Gastroesophageal sphincter (tissue), 4 donors: ENCODE results near the gene BCR. TPM values are rescaled to one million over a fixed set of nuclear protein-coding genes. Genes with fewer than 3 reads are reported as not detected.

Experiments
- ATAC-seq: fragments of 150-250 bp; one replicate; pipeline ENCODE4 v1.9.1; 2016; ENCODE audit warnings: mild to moderate bottlenecking, moderate library complexity
- H3K27ac ChIP-seq, 4 donors: fragments of 200-600 bp; sonication (generic) in 3 of 4; 1 replicate in 3 of 4; 2 replicates in 1 of 4; pipeline ENCODE4 v1.5.1; 2016 to 2019
- H3K27me3 ChIP-seq: fragments of 200-600 bp; sonication (generic); one replicate; pipeline ENCODE4 v1.5.1; 2019
- H3K36me3 ChIP-seq, 2 donors: fragments of 200-600 bp; sonication (generic); one replicate each; pipeline ENCODE4 v1.5.1; 2019; ENCODE audit warnings: control low read depth in 1 of 2
- H3K4me1 ChIP-seq, 3 donors: fragments of 200-600 bp; sonication (generic); 1 replicate in 2 of 3; 2 replicates in 1 of 3; pipeline ENCODE4 v1.5.1; 2016 to 2019; ENCODE audit warnings: control low read depth in 2 of 3
- H3K4me3 ChIP-seq, 2 donors: fragments of 200-600 bp; sonication (generic); one replicate each; pipeline ENCODE4 v1.5.1; 2019; ENCODE audit warnings: mild to moderate bottlenecking in 1 of 2, moderate library complexity in 1 of 2
- H3K9me3 ChIP-seq, 3 donors: fragments of 200-600 bp; sonication (generic); one replicate each; pipeline ENCODE4 v1.5.1; 2017 to 2019; ENCODE audit warnings: control low read depth in 2 of 3
- CTCF ChIP-seq, 4 experiments: fragments of 200-600 bp in 2 of 4; fragments of 450-650 bp in 2 of 4; sonication (generic) in 1 of 4; IDR thresholded peaks; one replicate each; pipeline ENCODE4 v1.5.1; 2017 to 2019; ENCODE audit warnings: antibody characterized with exemption in 4 of 4, mild to moderate bottlenecking in 2 of 4, moderate library complexity in 2 of 4
- EP300 ChIP-seq: sonication (generic); formaldehyde crosslinking; IDR thresholded peaks from one replicate; pipeline ENCODE4 v1.6.1; 2017; ENCODE audit warnings: antibody characterized with exemption, mild to moderate bottlenecking
- POLR2A ChIP-seq, 2 donors: fragments of 450-650 bp; IDR thresholded peaks; one replicate each; pipeline ENCODE4 v1.6.1; 2017; ENCODE audit warnings: antibody characterized with exemption in 2 of 2, mild to moderate bottlenecking in 2 of 2, moderate library complexity in 1 of 2
- POLR2AphosphoS5 ChIP-seq: sonication (generic); formaldehyde crosslinking; IDR thresholded peaks from one replicate; pipeline ENCODE4 v1.6.1; 2017; ENCODE audit warnings: antibody characterized with exemption
- WGBS, 2 donors: methylation state at CpG; one replicate each; pipeline ENCODE4 v1.1.5; 2018; ENCODE audit warnings: low coverage in 1 of 2; 5-methylcytosine and 5-hydroxymethylcytosine counted together
- total RNA-seq, 4 donors: library from RNA; depleted of rRNA; stranded (reverse); fragments of >200 nt; gene quantifications; one replicate each; pipeline ENCODE4 v1.1.0, GENCODE V29; 2016

Gene BCR
- total RNA-seq, 4 donors from 2014 or later = 39.2 to 81.1 (median 46.2) TPM

- Histone ChIP-seq H3K9me3 (peaks cover 0 to 14% (median 0%) of the 10 kb centered on the region in 3 donors), H3K4me3 (no peak overlapping the region), H3K27ac (no peak overlapping the region), H3K27me3 (no peaks in the 10 kb centered on the region), H3K36me3 (no peaks in the 10 kb centered on the region), H3K4me1 (peaks cover 5 to 73% (median 27%) of the 10 kb centered on the region in 3 donors)
- TF ChIP-seq POLR2A (IDR thresholded peaks at IDR 0.05) (no peak), CTCF (IDR thresholded peaks at IDR 0.05) (no peak), EP300 (no peak), POLR2AphosphoS5 (no peak)
- 98% methylated on average over 8 of the region's 10 CpGs; no CpG with 5 or more reads in 1 of the 2 donors for WGBS, 2 donors
- no peak for ATAC-seq
These were observed 50.2 kb downstream of the BCR start for GRCh38 chr22:23230348-23231068.

- Histone ChIP-seq H3K4me3 (no peak overlapping the region), H3K27me3 (no peaks in the 10 kb centered on the region), H3K4me1 (peaks cover 0 to 73% (median 18%) of the 10 kb centered on the region in 3 donors), H3K27ac (no peak overlapping the region), H3K9me3 (peaks cover 0 to 14% (median 0%) of the 10 kb centered on the region in 3 donors), H3K36me3 (no peaks in the 10 kb centered on the region)
- WGBS, 2 donors = 80 to 81% methylated on average over 1 to 5 of the region's 5 CpGs
- no peak for TF ChIP-seq CTCF (IDR thresholded peaks at IDR 0.05)
- no peak for TF ChIP-seq POLR2A (IDR thresholded peaks at IDR 0.05)
- no peak for TF ChIP-seq EP300
- no peak for ATAC-seq
These were observed 51.3 kb downstream of the BCR start for GRCh38 chr22:23231471-23232093.

GRCh38 chr22:23232094-23232905 is 52.0 kb downstream of the BCR start:
- Histone ChIP-seq H3K4me1 (peaks cover 0 to 73% (median 20%) of the 10 kb centered on the region in 3 donors), H3K27ac (no peak overlapping the region), H3K36me3 (no peaks in the 10 kb centered on the region), H3K4me3 (no peak overlapping the region), H3K27me3 (no peaks in the 10 kb centered on the region), H3K9me3 (peaks cover 0 to 14% (median 0%) of the 10 kb centered on the region in 3 donors)
- WGBS, 2 donors = no CpG with 5 or more reads among the region's 9 CpGs
- ATAC-seq = no peak
- TF ChIP-seq CTCF (IDR thresholded peaks at IDR 0.05) (no peak), POLR2AphosphoS5 (no peak), POLR2A (IDR thresholded peaks at IDR 0.05) (no peak)

GRCh38 chr22:23233084-23233531 is 52.8 kb downstream of the BCR start:
- no CpG with 5 or more reads among the region's 11 CpGs for WGBS, 2 donors
- Histone ChIP-seq H3K9me3 (peaks cover 0 to 14% (median 0%) of the 10 kb centered on the region in 3 donors), H3K27ac (no peak overlapping the region), H3K4me1 (peaks cover 0 to 78% (median 28%) of the 10 kb centered on the region in 3 donors), H3K4me3 (no peak overlapping the region), H3K36me3 (no peaks in the 10 kb centered on the region), H3K27me3 (no peaks in the 10 kb centered on the region)
- TF ChIP-seq CTCF (IDR thresholded peaks at IDR 0.05) (peak in 1 of 4 experiments; percentile 25), POLR2AphosphoS5 (no peak), EP300 (no peak), POLR2A (IDR thresholded peaks at IDR 0.05) (no peak)
- no peak for ATAC-seq
